CD14-positive monocyte (primary cell): ENCODE data around the gene PKP3. TPM values are rescaled to one million over a fixed set of nuclear protein-coding genes. Genes with fewer than 3 reads are reported as not detected.

Experiments
- DNase-seq, 3 donors: peaks; one replicate each; pipeline ENCODE4 v3.0.0-alpha.2; 2011 to 2022
- H2AFZ ChIP-seq: 2 replicates; pipeline ENCODE4 v1.6.0; 2012; ENCODE audit warnings: mild to moderate bottlenecking, low read depth, low read length, inconsistent platforms; ENCODE audit not compliant: insufficient read depth, poor library complexity, severe bottlenecking
- H3K27ac ChIP-seq, 2 donors: 1 replicate in 1 of 2; 2 replicates in 1 of 2; pipeline ENCODE4 v1.5.1; 2012 to 2013; ENCODE audit warnings: low read length in 2 of 2, control low read depth in 1 of 2, inconsistent platforms in 1 of 2, low read depth in 1 of 2, mild to moderate bottlenecking in 1 of 2
- H3K27me3 ChIP-seq, 2 donors: one replicate each; pipeline versions ENCODE4 v1.6.0 to v1.6.1; 2011 to 2013; ENCODE audit warnings: low read length in 2 of 2; ENCODE audit not compliant: control insufficient read depth in 2 of 2, insufficient read depth in 2 of 2
- H3K36me3 ChIP-seq, 2 donors: replicated peaks in 1 of 2; 1 replicate in 1 of 2; 2 replicates in 1 of 2; pipeline versions ENCODE4 v1.5.1 to v1.6.1; 2012 to 2013; ENCODE audit warnings: low read length in 2 of 2, control low read depth in 1 of 2, inconsistent platforms in 1 of 2, mild to moderate bottlenecking in 1 of 2; ENCODE audit not compliant: insufficient read depth in 2 of 2, control insufficient read depth in 1 of 2
- H3K4me1 ChIP-seq, 2 donors: 1 replicate in 1 of 2; 2 replicates in 1 of 2; pipeline versions ENCODE4 v1.5.1 to v1.6.1; 2012 to 2013; ENCODE audit warnings: low read length in 2 of 2, control low read depth in 1 of 2, inconsistent platforms in 1 of 2, mild to moderate bottlenecking in 1 of 2, moderate library complexity in 1 of 2; ENCODE audit not compliant: insufficient read depth in 2 of 2, control insufficient read depth in 1 of 2
- H3K4me2 ChIP-seq: replicated peaks from 2 replicates; pipeline ENCODE3; 2012; ENCODE audit warnings: low read length, moderate library complexity, mild to moderate bottlenecking; ENCODE audit not compliant: poor library complexity, severe bottlenecking; ENCODE audit errors: extremely low read depth
- H3K4me3 ChIP-seq, 3 experiments: fragments of 200-600 bp in 1 of 3; sonication (generic) in 1 of 3; replicated peaks in 1 of 3; 1 replicate in 2 of 3; 2 replicates in 1 of 3; pipeline ENCODE4 v1.5.1; 2011 to 2013; ENCODE audit warnings: low read length in 3 of 3, mild to moderate bottlenecking in 3 of 3, control low read depth in 2 of 3, low read depth in 2 of 3, inconsistent platforms in 1 of 3, moderate library complexity in 1 of 3
- H3K79me2 ChIP-seq: 2 replicates; pipeline ENCODE4 v1.6.0; 2012; ENCODE audit warnings: mild to moderate bottlenecking, control low read depth, inconsistent platforms, low read length, moderate library complexity; ENCODE audit not compliant: insufficient read depth
- H3K9ac ChIP-seq: 2 replicates; pipeline ENCODE4 v1.6.0; 2017; ENCODE audit warnings: low read length, mild to moderate bottlenecking; ENCODE audit not compliant: insufficient read depth, poor library complexity, severe bottlenecking
- H3K9me3 ChIP-seq, 2 donors: replicated peaks in 1 of 2; 1 replicate in 1 of 2; 2 replicates in 1 of 2; pipeline versions ENCODE4 v1.5.1 to v1.6.1; 2012 to 2013; ENCODE audit warnings: low read length in 2 of 2, control low read depth in 1 of 2; ENCODE audit not compliant: control insufficient read depth in 1 of 2, insufficient read depth in 1 of 2
- H4K20me1 ChIP-seq: 2 replicates; pipeline ENCODE4 v1.6.0; 2012; ENCODE audit warnings: mild to moderate bottlenecking, low read length, control low read depth, moderate library complexity; ENCODE audit not compliant: insufficient read depth
- H3K27ac Mint-ChIP-seq, 7 donors: one replicate each; pipeline ENCODE4 v1.8.0; 2020; ENCODE audit warnings: mild to moderate bottlenecking in 7 of 7, mixed read lengths in 7 of 7, moderate library complexity in 6 of 7, inconsistent platforms in 2 of 7
- H3K27me3 Mint-ChIP-seq, 3 donors: one replicate each; pipeline ENCODE4 v1.8.0; 2021 to 2022; ENCODE audit warnings: low read depth in 3 of 3, mild to moderate bottlenecking in 3 of 3, mixed read lengths in 3 of 3, moderate library complexity in 3 of 3, inconsistent platforms in 1 of 3
- H3K36me3 Mint-ChIP-seq, 2 donors: one replicate each; pipeline ENCODE4 v1.8.0; 2020; ENCODE audit warnings: mixed read lengths in 2 of 2, inconsistent platforms in 1 of 2, mild to moderate bottlenecking in 1 of 2
- H3K4me1 Mint-ChIP-seq: one replicate; pipeline ENCODE4 v1.8.0; 2020; ENCODE audit warnings: mild to moderate bottlenecking, mixed read lengths
- H3K4me3 Mint-ChIP-seq, 2 donors: one replicate each; pipeline ENCODE4 v1.8.0; 2020; ENCODE audit warnings: mild to moderate bottlenecking in 2 of 2, mixed read lengths in 2 of 2, moderate library complexity in 1 of 2
- H3K9me3 Mint-ChIP-seq, 7 donors: one replicate each; pipeline ENCODE4 v1.8.0; 2020 to 2022; ENCODE audit warnings: mixed read lengths in 7 of 7, mild to moderate bottlenecking in 6 of 7, moderate library complexity in 6 of 7, inconsistent platforms in 2 of 7
- WGBS: methylation state at CpG from one replicate; pipeline ENCODE4 v1.1.5; 2013; ENCODE audit warnings: missing lambda C conversion rate; ENCODE audit not compliant: insufficient coverage; 5-methylcytosine and 5-hydroxymethylcytosine counted together
- intact Hi-C, 2 donors: fragments of 100-400 bp; cut with micrococcal nuclease; formaldehyde crosslinking; loops; one replicate each; pipeline versions ENCODE4 v1.15.0 to v1.15.1; 2023
- polyA plus RNA-seq, 3 donors: library from polyadenylated mRNA; depleted of rRNA in 1 of 3; unstranded in 2 of 3; stranded (reverse) in 1 of 3; fragments of 300-500 nt in 2 of 3; fragments of >200 nt in 1 of 3; fragmentation: Illumina TruSeq in 2 of 3; gene quantifications; 1 replicate in 2 of 3; 2 replicates in 1 of 3; pipeline ENCODE4 v1.2.3, GENCODE V29; 2012 to 2021
- TF ChIP-seq, protein P1 (sequence below): fragments of 200-600 bp; IDR thresholded peaks from one replicate; pipeline ENCODE4 v1.8.0; 2022; ENCODE audit warnings: antibody characterized with exemption, mild to moderate bottlenecking

Gene PKP3
- polyA plus RNA-seq, 3 donors, result not detected

DNA sequence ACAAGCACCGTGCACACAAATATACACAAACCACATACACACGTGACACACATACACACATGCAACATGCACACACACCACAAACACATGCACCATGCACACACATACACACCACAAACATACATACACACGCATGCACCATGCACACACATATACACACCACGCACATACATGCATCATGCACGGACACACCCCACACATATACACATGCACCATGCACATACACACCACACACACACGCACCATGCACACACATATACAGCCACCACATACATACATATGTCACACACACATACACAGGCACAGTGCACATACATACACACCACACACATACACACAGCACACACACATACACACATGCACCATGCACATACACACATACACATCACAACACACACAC, 37.4 kb upstream of the PKP3 start:
- Histone ChIP-seq H3K36me3 (no peaks in the 10 kb centered on the region), H3K9ac (no peak overlapping the region), H3K27ac (no peak overlapping the region), H3K79me2 (no peaks in the 10 kb centered on the region), H2AFZ (no peak overlapping the region), H3K27me3 (peaks cover 0 to 20% of the 10 kb centered on the region in 2 donors), H3K4me2 (no peak overlapping the region), H3K9me3 (peaks cover 7 to 11% of the 10 kb centered on the region in 2 donors), H3K4me3 (no peak overlapping the region), H4K20me1 (no peaks in the 10 kb centered on the region), H3K4me1 (peaks cover 7 to 13% of the 10 kb centered on the region in 2 donors)
- intact Hi-C loops, result loop anchor here (5.0 to 10.0 kb wide), 2 partner anchors 52 to 104 kb away; partner anchors contain the start of gene IFITM2 (in 1 of the 2)
- H3K4me1 Mint-ChIP-seq, result peaks cover 13% of the 10 kb centered on the region
- 88% methylated on average over 6 of the region's 6 CpGs for WGBS
- H3K27ac Mint-ChIP-seq, result no peak overlapping the region
- H3K36me3 Mint-ChIP-seq, result no peaks in the 10 kb centered on the region
- no peak for DNase-seq
- TF ChIP-seq, protein P1, sequence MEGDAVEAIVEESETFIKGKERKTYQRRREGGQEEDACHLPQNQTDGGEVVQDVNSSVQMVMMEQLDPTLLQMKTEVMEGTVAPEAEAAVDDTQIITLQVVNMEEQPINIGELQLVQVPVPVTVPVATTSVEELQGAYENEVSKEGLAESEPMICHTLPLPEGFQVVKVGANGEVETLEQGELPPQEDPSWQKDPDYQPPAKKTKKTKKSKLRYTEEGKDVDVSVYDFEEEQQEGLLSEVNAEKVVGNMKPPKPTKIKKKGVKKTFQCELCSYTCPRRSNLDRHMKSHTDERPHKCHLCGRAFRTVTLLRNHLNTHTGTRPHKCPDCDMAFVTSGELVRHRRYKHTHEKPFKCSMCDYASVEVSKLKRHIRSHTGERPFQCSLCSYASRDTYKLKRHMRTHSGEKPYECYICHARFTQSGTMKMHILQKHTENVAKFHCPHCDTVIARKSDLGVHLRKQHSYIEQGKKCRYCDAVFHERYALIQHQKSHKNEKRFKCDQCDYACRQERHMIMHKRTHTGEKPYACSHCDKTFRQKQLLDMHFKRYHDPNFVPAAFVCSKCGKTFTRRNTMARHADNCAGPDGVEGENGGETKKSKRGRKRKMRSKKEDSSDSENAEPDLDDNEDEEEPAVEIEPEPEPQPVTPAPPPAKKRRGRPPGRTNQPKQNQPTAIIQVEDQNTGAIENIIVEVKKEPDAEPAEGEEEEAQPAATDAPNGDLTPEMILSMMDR, result no peak
- H3K4me3 Mint-ChIP-seq, result no peak overlapping the region
- H3K9me3 Mint-ChIP-seq, result peaks cover 13 to 27% (median 17%) of the 10 kb centered on the region in 7 donors
- H3K27me3 Mint-ChIP-seq, result peaks cover 21 to 41% (median 24%) of the 10 kb centered on the region in 3 donors

DNA sequence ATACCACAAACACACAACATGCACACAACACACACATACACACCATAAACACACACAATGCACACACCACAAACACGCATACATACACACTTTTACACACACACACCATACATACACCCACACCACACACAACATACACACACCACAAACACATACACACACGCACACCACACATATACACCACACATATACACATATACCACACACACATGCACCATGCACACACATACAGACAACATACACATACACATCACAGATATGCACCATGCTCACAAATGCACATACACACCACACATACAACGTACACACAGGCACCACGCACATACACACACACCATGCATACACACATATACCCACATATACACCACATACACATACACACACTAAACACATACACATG, 36.4 kb upstream of the PKP3 start:
- H3K27me3 ChIP-seq, result peaks cover 0 to 16% of the 10 kb centered on the region in 2 donors
- H3K9ac ChIP-seq, result no peak overlapping the region
- H4K20me1 ChIP-seq, result no peaks in the 10 kb centered on the region
- no peak overlapping the region for H3K27ac ChIP-seq
- 100% methylated on average over 4 of the region's 4 CpGs for WGBS
- peaks cover 7 to 12% of the 10 kb centered on the region in 2 donors for H3K9me3 ChIP-seq
- H3K79me2 ChIP-seq, result no peaks in the 10 kb centered on the region
- H3K27me3 Mint-ChIP-seq, result peaks cover 19 to 36% (median 20%) of the 10 kb centered on the region in 3 donors
- H3K36me3 ChIP-seq, result no peaks in the 10 kb centered on the region
- peaks cover 12% of the 10 kb centered on the region for H3K4me1 Mint-ChIP-seq
- H3K4me3 ChIP-seq, result no peak overlapping the region
- no peak overlapping the region for H3K4me2 ChIP-seq
- peaks cover 16 to 30% (median 20%) of the 10 kb centered on the region in 7 donors for H3K9me3 Mint-ChIP-seq
- no peak overlapping the region for H3K27ac Mint-ChIP-seq
- intact Hi-C loops, result loop anchor here (5.0 to 10.0 kb wide), 2 partner anchors 53 to 105 kb away; partner anchors contain the start of gene IFITM2 (in 1 of the 2)
- H3K36me3 Mint-ChIP-seq, result no peaks in the 10 kb centered on the region
- TF ChIP-seq, protein P1, result no peak
- DNase-seq, result no peak
- no peak overlapping the region for H3K4me3 Mint-ChIP-seq
- H3K4me1 ChIP-seq, result peaks cover 7 to 13% of the 10 kb centered on the region in 2 donors
- H2AFZ ChIP-seq, result no peak overlapping the region
